COLO829 (cell line): Measurements from ENCODE around the gene DUSP28.
"Not testable (repeated sequence)": the region's sequence is repeated elsewhere in the genome, so short reads cannot be mapped to it uniquely, and the experiment has no call there.

Source experiments
- DNase-seq: peaks from one replicate; pipeline ENCODE4 v3.0.0; 2012; ENCODE audit warnings: low spot score

Gene DUSP28

GRCh38 chr2:240527153-240527750 lies 32.9 kb upstream of the DUSP28 start:
- DNase-seq, result no peak

GRCh38 chr2:240528406-240529040 lies 31.6 kb upstream of the DUSP28 start:
- no peak for DNase-seq

- no peak for DNase-seq
These were observed 30.7 kb upstream of the DUSP28 start for GRCh38 chr2:240529344-240529999.

DNA sequence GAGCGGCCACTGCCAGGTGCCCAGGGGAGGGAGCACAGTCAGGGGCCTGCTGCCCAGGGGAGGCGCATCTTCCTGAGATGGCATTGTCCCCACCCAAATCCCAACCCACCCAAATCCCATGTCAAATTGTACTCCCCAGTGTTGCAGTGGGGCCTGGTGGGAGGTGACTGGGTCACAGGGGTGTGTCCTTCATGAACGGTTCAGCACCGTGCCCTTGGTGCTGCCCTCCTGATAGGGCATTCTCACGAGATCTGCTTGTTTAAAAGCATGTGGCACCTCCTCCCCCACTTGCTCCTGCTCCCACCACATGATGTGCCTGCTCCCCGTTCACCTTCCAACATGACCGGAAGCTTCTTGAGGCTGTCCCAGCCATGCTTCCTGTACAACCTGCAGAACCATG lies 30.0 kb upstream of the DUSP28 start:
- DNase-seq, result no peak

DNA sequence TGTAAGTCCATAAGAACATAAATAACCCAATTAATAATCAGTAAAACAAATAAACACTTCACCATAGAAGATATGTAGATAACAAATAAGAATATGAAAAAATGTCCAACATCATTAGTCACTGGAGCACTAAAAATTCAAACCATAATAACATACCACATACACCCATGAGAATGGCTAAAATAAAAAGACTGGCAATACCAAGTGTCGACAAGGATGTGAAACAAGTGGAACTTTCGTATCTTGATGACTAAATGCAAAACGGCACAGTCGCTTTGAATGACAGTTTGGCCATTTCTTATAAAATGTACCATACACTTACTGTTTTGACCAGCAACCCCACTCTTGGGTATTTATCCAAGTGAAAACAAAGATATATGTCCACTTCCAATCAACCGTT lies 29.1 kb upstream of the DUSP28 start:
- no peak for DNase-seq

DNA sequence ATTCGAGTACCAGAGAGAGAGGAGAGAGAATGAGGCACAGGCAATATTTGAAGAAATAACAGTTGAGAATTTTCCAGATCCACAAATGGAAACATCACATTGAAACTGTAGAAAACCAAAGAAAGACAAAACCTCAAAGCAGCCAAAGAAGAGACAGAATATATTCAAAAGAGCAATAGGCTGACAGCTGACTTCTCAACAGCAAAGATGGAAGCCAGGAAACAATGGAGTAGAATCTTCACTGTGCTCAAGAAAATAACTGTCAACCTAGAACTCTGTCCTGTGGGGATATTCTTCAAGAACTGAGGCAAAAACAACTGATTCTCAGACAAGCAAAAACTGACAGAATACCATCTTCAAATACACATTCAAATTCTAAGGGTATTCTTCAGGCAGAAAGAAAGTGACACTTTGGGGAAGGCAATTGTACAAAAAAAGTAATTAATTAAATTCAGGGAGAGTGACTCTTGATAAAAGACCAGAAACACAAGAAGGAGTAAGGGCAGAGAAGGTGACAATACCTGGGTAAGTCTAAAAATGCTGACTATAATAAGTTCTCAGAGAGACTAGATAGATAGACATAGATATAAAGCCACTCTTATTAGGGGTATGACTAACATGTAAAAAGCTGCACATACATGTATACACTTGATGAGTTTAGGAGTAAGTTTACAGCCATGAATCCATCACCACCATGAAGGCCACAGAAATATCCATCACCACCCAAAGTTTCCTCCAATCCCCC lies 28.0 kb upstream of the DUSP28 start:
- DNase-seq, result no peak

DNA sequence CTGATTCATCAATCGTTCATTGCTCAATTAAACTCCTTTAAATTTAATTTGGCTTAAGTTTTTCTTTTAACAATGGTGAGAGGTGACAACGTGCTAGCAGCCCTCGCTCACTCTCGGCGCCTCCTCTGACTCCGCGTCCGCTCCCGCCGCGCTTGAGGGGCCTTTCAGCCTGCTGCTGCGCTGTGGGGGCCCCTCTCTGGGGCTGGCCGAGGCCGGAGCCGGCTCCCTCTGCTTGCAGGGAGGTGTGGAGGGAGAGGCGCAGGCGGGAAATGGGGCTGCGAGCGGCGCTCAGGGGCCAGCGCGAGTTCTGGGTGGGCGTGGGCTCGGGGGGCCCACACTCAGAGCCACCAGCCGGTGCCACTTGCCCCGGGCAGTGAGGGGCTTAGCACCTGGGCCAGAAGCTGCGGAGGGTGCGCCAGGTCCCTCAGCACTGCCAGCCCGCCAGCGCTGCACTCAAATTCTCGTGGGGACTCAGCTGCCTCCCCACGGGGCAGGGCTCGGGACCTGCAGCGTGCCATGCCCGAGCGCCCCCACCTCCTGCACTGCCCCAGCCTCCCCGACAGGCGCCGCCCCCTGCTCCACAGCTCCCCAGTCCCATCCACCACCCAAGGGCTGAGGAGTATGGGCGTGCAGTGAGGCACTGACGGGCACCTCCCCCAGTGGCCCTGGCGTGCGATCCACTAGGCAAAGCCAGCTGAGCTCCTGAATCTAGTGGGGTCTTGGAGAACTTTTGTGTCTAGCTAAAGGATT lies 22.0 kb upstream of the DUSP28 start:
- no peak for DNase-seq

- not testable (repeated sequence) for DNase-seq
These were observed 21.1 kb upstream of the DUSP28 start for GRCh38 chr2:240539101-240539500.

- DNase-seq, result no peak
These were observed 20.3 kb upstream of the DUSP28 start for GRCh38 chr2:240539906-240540305.

DNA sequence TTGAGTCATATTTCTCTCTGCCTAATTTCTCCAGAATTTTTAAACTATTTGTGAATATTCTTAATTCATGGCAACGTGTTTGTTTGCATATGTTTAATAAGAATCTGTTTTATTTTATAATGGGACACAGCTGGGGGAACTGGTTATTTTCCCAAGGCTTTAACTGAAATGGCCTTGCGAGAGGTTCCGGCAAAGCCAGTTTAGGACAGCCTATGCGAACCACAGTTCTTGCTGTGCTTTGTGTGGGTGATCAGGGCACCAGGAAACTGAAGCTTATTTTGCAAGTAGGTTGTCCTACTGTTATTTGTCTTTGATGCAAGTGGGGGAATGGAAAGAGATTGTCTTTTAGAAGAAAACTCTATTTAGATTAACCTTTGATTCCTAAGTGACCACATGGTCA lies 8.9 kb upstream of the DUSP28 start:
- DNase-seq, result no peak

GRCh38 chr2:240551811-240552210 lies 8.3 kb upstream of the DUSP28 start:
- no peak for DNase-seq

DNA sequence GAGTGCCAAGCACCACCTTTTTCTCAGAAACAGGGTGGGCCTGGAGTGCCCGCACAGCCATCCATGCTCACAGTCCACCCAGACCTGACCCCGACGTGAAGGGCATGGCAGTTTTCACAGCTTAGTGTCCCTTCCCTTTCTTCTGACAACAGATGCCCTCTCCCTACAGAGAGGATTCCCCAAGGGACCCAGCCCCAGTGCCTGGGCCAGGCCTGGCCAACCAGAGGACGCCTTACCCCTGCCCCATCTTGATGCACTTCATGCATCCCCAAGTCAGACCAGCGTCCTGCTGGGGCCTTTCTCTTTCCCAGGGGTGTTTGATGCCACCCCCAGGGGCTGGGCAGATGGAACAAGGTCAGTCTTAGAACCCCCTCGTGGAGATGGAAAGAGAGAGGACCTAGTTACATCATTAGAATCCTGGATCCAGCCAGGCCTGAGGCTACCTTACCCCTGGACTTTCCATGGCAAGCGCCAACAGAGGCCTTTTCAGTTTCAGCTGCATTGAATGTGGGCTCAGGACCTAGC lies 6.1 kb upstream of the DUSP28 start:
- no peak for DNase-seq

DNA sequence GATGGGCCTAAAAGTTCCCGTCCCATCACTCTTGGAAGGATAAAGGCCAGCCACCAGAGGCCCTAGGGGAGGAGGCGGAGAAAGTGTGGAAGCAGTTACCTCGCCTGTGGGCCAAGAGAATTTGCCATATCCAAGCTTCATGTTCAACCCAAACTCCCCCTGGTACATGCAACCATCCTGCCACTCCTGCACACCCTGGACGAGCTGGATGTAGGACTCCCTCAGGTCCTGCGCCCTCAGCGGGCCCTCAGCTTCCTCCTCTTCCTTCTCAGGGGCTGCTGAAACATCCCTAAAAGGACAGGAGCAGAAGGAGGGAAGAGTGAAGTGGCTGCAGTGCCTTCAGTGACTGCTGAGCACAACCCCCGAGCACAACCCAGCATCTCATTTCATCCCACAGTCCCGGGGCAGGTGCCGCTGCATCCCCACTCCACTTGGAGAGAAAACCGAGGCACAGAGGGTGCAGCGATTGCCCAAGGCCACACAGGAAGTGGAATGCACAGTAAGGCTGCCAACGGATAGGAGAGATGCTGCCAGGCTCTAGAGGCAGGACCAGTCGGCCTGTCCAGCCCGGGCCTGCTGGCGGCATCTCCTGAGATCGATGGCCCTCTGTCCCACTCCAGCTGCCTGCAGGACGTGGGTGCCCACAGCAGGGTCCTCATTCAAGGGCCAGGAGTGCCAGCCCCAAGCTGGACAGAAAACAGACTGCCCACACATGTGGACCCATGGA lies 5.2 kb upstream of the DUSP28 start:
- DNase-seq, result no peak

DNA sequence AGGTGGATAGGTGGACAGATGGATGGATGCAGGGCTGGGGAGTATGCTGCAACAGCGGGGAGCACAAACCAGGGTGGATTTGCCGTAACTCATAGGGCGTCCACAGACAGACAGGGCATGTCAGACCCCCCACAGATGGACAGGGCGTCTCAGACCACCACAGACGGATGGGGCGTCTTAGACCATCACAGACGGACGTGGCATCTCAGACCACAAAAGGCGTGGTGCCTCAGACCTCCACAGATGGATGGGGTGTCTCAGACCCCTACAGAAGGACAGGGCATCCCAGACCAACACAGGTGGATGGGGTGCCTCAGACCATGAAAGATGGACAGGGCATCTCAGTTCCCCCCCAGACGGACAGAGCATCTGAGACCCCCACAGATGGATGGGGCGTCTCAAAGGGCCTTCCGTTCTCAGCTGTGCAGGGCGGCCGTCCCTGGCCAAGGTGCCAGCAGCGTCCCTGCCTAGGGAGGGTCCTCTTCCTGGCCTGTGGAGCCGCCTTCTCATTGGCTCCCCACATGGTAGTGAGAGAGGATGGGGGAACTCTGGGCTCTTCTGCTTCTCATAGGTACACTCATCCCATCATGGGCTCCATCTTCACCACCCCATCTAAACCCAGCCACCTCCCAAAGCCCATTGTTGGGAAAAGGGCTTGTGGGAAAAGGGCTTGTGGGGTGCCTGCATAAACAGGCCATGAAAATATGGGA lies 4.5 kb upstream of the DUSP28 start:
- DNase-seq, result no peak

DNA sequence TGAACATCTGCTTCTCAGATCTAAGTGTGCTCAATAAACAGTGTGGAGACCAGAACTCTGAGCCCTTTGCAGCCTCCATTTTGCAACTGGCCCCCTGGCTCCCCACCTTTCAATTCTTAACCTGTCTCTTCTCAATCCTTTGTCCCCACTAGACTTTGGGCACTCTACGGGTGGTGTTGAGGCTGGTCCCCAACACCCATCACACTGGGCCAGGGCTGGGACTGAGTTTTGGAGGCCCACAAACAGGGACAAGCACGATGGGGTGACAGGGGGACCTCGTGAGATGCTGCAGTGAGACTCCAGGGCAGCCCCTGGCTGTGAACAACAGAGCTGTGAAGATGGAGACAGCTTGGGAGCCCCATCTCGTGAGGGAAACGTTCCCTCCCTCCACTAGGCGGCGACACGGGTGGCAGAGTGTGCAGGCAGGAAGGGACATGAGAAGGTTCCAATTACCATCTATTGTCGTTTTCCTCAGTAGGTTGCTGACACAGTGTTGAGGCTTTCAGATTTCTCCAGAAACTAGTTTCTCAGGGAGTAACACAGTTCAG lies 3.5 kb upstream of the DUSP28 start:
- DNase-seq, result no peak

- no peak for DNase-seq
These were observed 2.9 kb upstream of the DUSP28 start for GRCh38 chr2:240557101-240557751.

DNA sequence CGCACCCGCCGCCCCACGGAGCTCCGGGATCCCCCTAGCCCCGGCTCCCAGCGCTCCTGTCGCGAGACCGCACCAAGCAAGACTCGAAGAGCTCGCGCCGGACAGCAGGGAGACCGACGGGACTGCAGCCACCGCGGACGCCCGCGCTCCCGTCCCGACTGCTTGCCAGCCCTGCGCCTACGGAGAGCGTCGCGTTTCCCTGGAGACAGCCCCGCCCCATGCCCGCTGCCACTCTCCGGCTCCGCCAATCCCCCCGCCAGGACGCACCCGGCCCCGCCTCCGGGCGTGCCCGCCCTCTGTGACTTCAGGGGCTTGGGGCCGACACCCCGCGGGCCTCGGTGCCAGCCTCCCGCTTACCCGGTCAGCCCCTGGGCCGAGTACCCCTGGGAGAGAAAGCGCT lies 2.3 kb upstream of the DUSP28 start, which contains the start of gene ANKMY1:
Gene ANKMY1, minus strand, starts transcription at position 181 of the 400 bp plus-strand sequence. CDS start 653 bp downstream, outside the sequence.
- no peak for DNase-seq

- no peak for DNase-seq
These were observed 1.9 kb upstream of the DUSP28 start for GRCh38 chr2:240558236-240558761.

- no peak for DNase-seq
These were observed 871 bp upstream of the DUSP28 start for GRCh38 chr2:240559286-240559685.
